IMR-90 (cell line): ENCODE measurements around the gene CCSER2. TPM values are rescaled to one million over a fixed set of nuclear protein-coding genes. Genes with fewer than 3 reads are reported as not detected.

Experiments
- ATAC-seq: fragments of 200-7000 bp; cut with Tn5 transposase; 2 replicates; pipeline ENCODE4 v1.9.1; 2020; ENCODE audit warnings: low read depth, mild to moderate bottlenecking, moderate library complexity
- BruUV-seq: library from RNA; stranded (reverse); fragments of 400-500 nt; replicated peaks from 2 replicates; lab custom pipeline; 2021; lab: Mats Ljungman, UMichigan
- CTCF ChIA-PET: fragments of 300-600 bp; formaldehyde crosslinking; extraction: SDS; loops from one replicate; lab custom pipeline; 2021; ENCODE audit warnings: antibody characterized with exemption; lab: Yijun Ruan, JAX
- POLR2A ChIA-PET: fragments of 300-600 bp; sonication (Branson Sonifier 250); formaldehyde crosslinking; loops from one replicate; lab custom pipeline; 2022; ENCODE audit warnings: antibody characterized with exemption; ENCODE audit not compliant: unreplicated experiment; lab: Charles Lee
- DNase-seq: peaks from one replicate; pipeline ENCODE4 v3.0.0; 2013
- H2AFZ ChIP-seq: replicated peaks from 2 replicates; pipeline ENCODE3; 2013; ENCODE audit warnings: low read length, mild to moderate bottlenecking; ENCODE audit not compliant: poor library complexity
- H2AK5ac ChIP-seq: 2 replicates; pipeline ENCODE4 v1.6.1; 2013; ENCODE audit warnings: low read depth, low read length, inconsistent platforms
- H2AK9ac ChIP-seq: replicated peaks from 2 replicates; pipeline ENCODE3; 2013; ENCODE audit warnings: mild to moderate bottlenecking, low read depth, low read length, moderate library complexity; ENCODE audit not compliant: poor library complexity
- H2BK120ac ChIP-seq: 2 replicates; pipeline ENCODE4 v1.6.1; 2013; ENCODE audit warnings: low read depth, low read length, inconsistent platforms
- H2BK15ac ChIP-seq: 3 replicates; pipeline ENCODE4 v1.6.1; 2013; ENCODE audit warnings: low read depth, low read length, inconsistent platforms
- H2BK20ac ChIP-seq: 2 replicates; pipeline ENCODE4 v1.6.1; 2013; ENCODE audit warnings: low read depth, mild to moderate bottlenecking, inconsistent platforms, low read length, moderate library complexity
- H2BK5ac ChIP-seq: 2 replicates; pipeline ENCODE4 v1.6.1; 2013; ENCODE audit warnings: mild to moderate bottlenecking, low read depth, low read length, inconsistent platforms; ENCODE audit not compliant: poor library complexity, severe bottlenecking
- H3K14ac ChIP-seq: replicated peaks from 2 replicates; pipeline ENCODE4 v1.6.1; 2013; ENCODE audit warnings: low read depth, low read length, inconsistent platforms
- H3K18ac ChIP-seq: 2 replicates; pipeline ENCODE4 v1.6.1; 2013; ENCODE audit warnings: low read depth, low read length, control low read depth
- H3K23ac ChIP-seq: 2 replicates; pipeline ENCODE4 v1.6.1; 2013; ENCODE audit warnings: low read depth, low read length, inconsistent platforms
- H3K27ac ChIP-seq: 2 replicates; pipeline ENCODE4 v1.5.1; 2013; ENCODE audit warnings: mild to moderate bottlenecking, control low read depth, low read length; ENCODE audit not compliant: insufficient read depth
- H3K27me3 ChIP-seq: 2 replicates; pipeline ENCODE4 v1.6.1; 2013; ENCODE audit warnings: low read length; ENCODE audit not compliant: control insufficient read depth, insufficient read depth
- H3K36me3 ChIP-seq: 2 replicates; pipeline ENCODE4 v1.6.1; 2013; ENCODE audit warnings: low read length, mixed read lengths; ENCODE audit not compliant: control insufficient read depth, insufficient read depth
- H3K4ac ChIP-seq: 2 replicates; pipeline ENCODE4 v1.6.1; 2013; ENCODE audit warnings: low read depth, low read length, inconsistent platforms
- H3K4me1 ChIP-seq: 2 replicates; pipeline ENCODE4 v1.6.1; 2013; ENCODE audit warnings: low read length, mixed read lengths; ENCODE audit not compliant: control insufficient read depth, insufficient read depth
- H3K4me2 ChIP-seq: 2 replicates; pipeline ENCODE4 v1.6.1; 2013; ENCODE audit warnings: low read depth, mild to moderate bottlenecking, control low read depth, low read length, moderate library complexity
- H3K4me3 ChIP-seq: 2 replicates; pipeline ENCODE4 v1.5.1; 2013; ENCODE audit warnings: low read depth, mild to moderate bottlenecking, control low read depth, low read length, moderate library complexity; ENCODE audit not compliant: insufficient read depth
- H3K56ac ChIP-seq: 2 replicates; pipeline ENCODE4 v1.6.1; 2013; ENCODE audit warnings: low read length, inconsistent platforms; ENCODE audit not compliant: insufficient read depth; ENCODE audit errors: extremely low read depth
- H3K79me1 ChIP-seq, 2 experiments: 2 replicates each; pipeline ENCODE4 v1.6.1; 2013; ENCODE audit warnings: low read length in 2 of 2, inconsistent platforms in 1 of 2, low read depth in 1 of 2
- H3K9ac ChIP-seq: 2 replicates; pipeline ENCODE4 v1.6.1; 2013; ENCODE audit warnings: low read depth, low read length, control low read depth
- H3K9me1 ChIP-seq: 2 replicates; pipeline ENCODE4 v1.6.1; 2013; ENCODE audit warnings: low read length, inconsistent platforms; ENCODE audit not compliant: insufficient read depth
- H3K9me3 ChIP-seq: 2 replicates; pipeline ENCODE4 v1.6.1; 2013; ENCODE audit warnings: low read length; ENCODE audit not compliant: control insufficient read depth, insufficient read depth
- H4K20me1 ChIP-seq: 2 replicates; pipeline ENCODE4 v1.6.1; 2013; ENCODE audit warnings: low read length, inconsistent platforms; ENCODE audit not compliant: insufficient read depth
- H4K5ac ChIP-seq: 2 replicates; pipeline ENCODE4 v1.6.1; 2013; ENCODE audit warnings: mild to moderate bottlenecking, low read depth, low read length, control low read depth
- H4K8ac ChIP-seq, 2 experiments: 2 replicates each; pipeline ENCODE4 v1.6.1; 2013; ENCODE audit warnings: low read depth in 2 of 2, low read length in 2 of 2, control low read depth in 1 of 2, inconsistent platforms in 1 of 2
- H4K91ac ChIP-seq: 2 replicates; pipeline ENCODE4 v1.6.1; 2013; ENCODE audit warnings: low read depth, low read length, inconsistent platforms; ENCODE audit not compliant: insufficient read depth
- BHLHE40 ChIP-seq: fragments of 150-350 bp; IDR thresholded peaks from 2 replicates; pipeline ENCODE4 v1.6.1; 2016; ENCODE audit warnings: mild to moderate bottlenecking, low read depth, low read length
- CEBPB ChIP-seq: IDR thresholded peaks from 2 replicates; pipeline ENCODE4 v1.6.1; 2012; ENCODE audit warnings: low read depth, low read length, improper control_type of control experiment
- CHD1 ChIP-seq: IDR thresholded peaks from 2 replicates; pipeline ENCODE4 v1.6.1; 2012; ENCODE audit warnings: low read depth, low read length, improper control_type of control experiment
- CTCF ChIP-seq: conservative IDR thresholded peaks from 2 replicates; pipeline ENCODE4 v1.5.1; 2012; ENCODE audit warnings: mild to moderate bottlenecking, low read depth, low read length, improper control_type of control experiment
- ELK1 ChIP-seq: fragments of 150-350 bp; IDR thresholded peaks from 2 replicates; pipeline ENCODE4 v1.6.1; 2016; ENCODE audit warnings: low read depth, mild to moderate bottlenecking, low read length, moderate library complexity, borderline replicate concordance
- FOS ChIP-seq: fragments of 150-350 bp; IDR thresholded peaks from 2 replicates; pipeline ENCODE4 v1.6.1; 2016; ENCODE audit warnings: low read depth, low read length
- MAFK ChIP-seq: IDR thresholded peaks from 2 replicates; pipeline ENCODE4 v1.6.1; 2012; ENCODE audit warnings: low read depth, low read length, improper control_type of control experiment
- MAZ ChIP-seq: IDR thresholded peaks from 2 replicates; pipeline ENCODE4 v1.6.1; 2012; ENCODE audit warnings: low read depth, mild to moderate bottlenecking, low read length, improper control_type of control experiment, moderate library complexity, borderline replicate concordance
- MXI1 ChIP-seq: IDR thresholded peaks from 2 replicates; pipeline ENCODE4 v1.6.1; 2012; ENCODE audit warnings: low read depth, mild to moderate bottlenecking, low read length, moderate library complexity, borderline replicate concordance
- NFE2L2 ChIP-seq: fragments of 150-350 bp; IDR thresholded peaks from 2 replicates; pipeline ENCODE4 v1.6.1; 2016; ENCODE audit warnings: low read depth, mild to moderate bottlenecking, low read length
- POLR2A ChIP-seq: IDR thresholded peaks from 2 replicates; pipeline ENCODE4 v1.6.1; 2012; ENCODE audit warnings: mild to moderate bottlenecking, low read depth, low read length
- RAD21 ChIP-seq: IDR thresholded peaks from 2 replicates; pipeline ENCODE4 v1.6.1; 2012; ENCODE audit warnings: low read length, improper control_type of control experiment
- RCOR1 ChIP-seq: IDR thresholded peaks from 2 replicates; pipeline ENCODE4 v1.6.1; 2012; ENCODE audit warnings: mild to moderate bottlenecking, low read length, improper control_type of control experiment; ENCODE audit not compliant: insufficient replicate concordance
- RFX5 ChIP-seq: IDR thresholded peaks from 2 replicates; pipeline ENCODE4 v1.8.0; 2012; ENCODE audit warnings: low read depth, mild to moderate bottlenecking, low read length, moderate library complexity
- SMC3 ChIP-seq: fragments of 150-350 bp; IDR thresholded peaks from 2 replicates; pipeline ENCODE4 v1.6.1; 2016; ENCODE audit warnings: low read depth, mild to moderate bottlenecking, antibody characterized with exemption, low read length, moderate library complexity
- USF2 ChIP-seq: fragments of 150-350 bp; IDR thresholded peaks from 2 replicates; pipeline ENCODE4 v1.6.1; 2017; ENCODE audit warnings: mild to moderate bottlenecking, antibody characterized with exemption, low read length, low read depth
- WGBS, 2 experiments: methylation state at CpG; one replicate each; pipeline versions ENCODE4 v1.1.5 to v1.1.7; 2013; ENCODE audit warnings: missing lambda C conversion rate in 2 of 2; ENCODE audit not compliant: insufficient read length in 1 of 2; ENCODE audit errors: extremely low coverage in 2 of 2; 5-methylcytosine and 5-hydroxymethylcytosine counted together
- dilution Hi-C: fragments of 300-500 bp; cut with HindIII; formaldehyde crosslinking; loops from one replicate; pipeline ENCODE4 v1.14.3; 2018; ENCODE audit warnings: low sequenced_read_pairs; ENCODE audit not compliant: unreplicated experiment
- in situ Hi-C: fragments of 300-500 bp; cut with MboI; formaldehyde crosslinking; loops from 3 replicates; pipeline ENCODE4 v1.14.3; 2019; ENCODE audit warnings: low sequenced_read_pairs, inconsistent platforms, mixed read lengths
- intact Hi-C: fragments of 100-400 bp; cut with micrococcal nuclease; formaldehyde crosslinking; loops from 2 replicates; pipeline ENCODE4 v1.10.0; 2022
- polyA plus RNA-seq, 3 experiments: library from polyadenylated mRNA; depleted of rRNA; stranded (reverse); fragments of >200 nt; gene quantifications; 2 replicates each; pipeline ENCODE4 v1.2.3, GENCODE V29; 2012; ENCODE audit warnings: low replicate concordance in 1 of 3
- total RNA-seq: library from RNA; depleted of rRNA; stranded (reverse); fragments of >200 nt; gene quantifications from 2 replicates; pipeline ENCODE4 v1.2.3, GENCODE V29; 2012

CCSER2 gene
- total and polyA plus RNA-seq, 2 of the 4 experiments (the other 2 are of a cell fraction): 20.4 to 31.7 TPM

- no TSS peak for BruUV-seq
- no peak overlapping the region for H3K4ac ChIP-seq
- no peak overlapping the region for H3K14ac ChIP-seq
- H2AK9ac ChIP-seq: no peak overlapping the region
- no peak overlapping the region for H3K56ac ChIP-seq
- H3K18ac ChIP-seq: no peak overlapping the region
- no peak overlapping the region for H4K91ac ChIP-seq
- intact Hi-C loops (no loop called here), dilution Hi-C loops (no loop called here), in situ Hi-C loops (no loop called here)
- no peak overlapping the region for H2AFZ ChIP-seq
- no peak overlapping the region for H3K4me2 ChIP-seq
- CTCF ChIA-PET: no interaction called here
- no peak overlapping the region for H3K27ac ChIP-seq
- H3K4me1 ChIP-seq: peaks cover 8% of the 10 kb centered on the region
- no peak overlapping the region for H2BK20ac ChIP-seq
- H3K9me3 ChIP-seq: no peaks in the 10 kb centered on the region
- H3K79me1 ChIP-seq: peaks cover 17 to 29% of the 10 kb centered on the region in 2 experiments
- no peak overlapping the region for H2BK5ac ChIP-seq
- POLR2A ChIA-PET: interaction anchor here (0.6 kb wide), 1 partner anchor 17 kb away, joined by 3 read pairs; no protein-coding TSS in a partner anchor
- no peak overlapping the region for H2BK15ac ChIP-seq
- no peak overlapping the region for H4K5ac ChIP-seq
- H3K9me1 ChIP-seq: peaks cover 6% of the 10 kb centered on the region; the same call in 1 of the 2 replicates
- no peak overlapping the region for H3K9ac ChIP-seq
- DNase-seq (no peak), ATAC-seq (no peak)
- peaks cover 10% of the 10 kb centered on the region; the same call in 1 of the 2 replicates for H4K20me1 ChIP-seq
- no peak for TF ChIP-seq RFX5
- no peak for TF ChIP-seq RAD21
- TF ChIP-seq CTCF: no peak
- TF ChIP-seq FOS: no peak
- no peak for TF ChIP-seq MAFK
- no peak for TF ChIP-seq BHLHE40
- no peak for TF ChIP-seq MAZ
- no peak for TF ChIP-seq ELK1
- no peak for TF ChIP-seq NFE2L2
- no peak for TF ChIP-seq MXI1
- TF ChIP-seq POLR2A: no peak
- TF ChIP-seq CEBPB: no peak
- TF ChIP-seq CHD1: no peak
- no peak for TF ChIP-seq RCOR1
- no peak for TF ChIP-seq USF2
- TF ChIP-seq SMC3: no peak
- H2BK120ac ChIP-seq: no peak overlapping the region
- H4K8ac ChIP-seq: no peak overlapping the region
- peaks cover 6% of the 10 kb centered on the region for H3K36me3 ChIP-seq
- H2AK5ac ChIP-seq: no peak overlapping the region
- H3K23ac ChIP-seq: no peak overlapping the region
- H3K27me3 ChIP-seq: no peaks in the 10 kb centered on the region
- no CpG with 5 or more reads among the region's 5 CpGs for WGBS, 2 experiments
- no peak overlapping the region for H3K4me3 ChIP-seq
Observed at GRCh38 chr10:84511709-84512285, 183.4 kb downstream of the CCSER2 start.
